SHP77 (cell line): ENCODE data around the gene AKR1D1.
"Not testable (repeated sequence)": the region's sequence is repeated elsewhere in the genome, so short reads cannot be mapped to it uniquely, and the experiment has no call there.

Experiments
- DNase-seq, 2 experiments: peaks; one replicate each; lab custom pipeline; 2025; lab: John Stamatoyannopoulos, UW

AKR1D1 gene

GRCh38 chr7:138076196-138076595, at the start of gene AKR1D1:
Gene AKR1D1, plus strand, starts transcription at chr7:138076459. Its CDS starts 60 bp downstream, at chr7:138076519.
- no peak for DNase-seq

- DNase-seq, result no peak
Observed at GRCh38 chr7:138027100-138027499, 49.2 kb upstream of the AKR1D1 start.

GRCh38 chr7:138029126-138029525, 47.1 kb upstream of the AKR1D1 start:
- DNase-seq, result no peak

- DNase-seq, result no peak
Observed at GRCh38 chr7:138029941-138030340, 46.3 kb upstream of the AKR1D1 start.

- DNase-seq, result no peak
Observed at GRCh38 chr7:138030679-138031351, 45.4 kb upstream of the AKR1D1 start.

GRCh38 chr7:138032186-138032585, 44.1 kb upstream of the AKR1D1 start:
- no peak for DNase-seq

GRCh38 chr7:138032770-138033169, 43.5 kb upstream of the AKR1D1 start:
- DNase-seq, result no peak

- no peak for DNase-seq
Observed at GRCh38 chr7:138033241-138033640, 43.0 kb upstream of the AKR1D1 start.

- DNase-seq, result no peak
Observed at GRCh38 chr7:138036135-138036534, 40.1 kb upstream of the AKR1D1 start.

- not testable (repeated sequence) for DNase-seq
Observed at GRCh38 chr7:138040063-138040462, 36.2 kb upstream of the AKR1D1 start.

- DNase-seq, result no peak
Observed at GRCh38 chr7:138044897-138045296, 31.4 kb upstream of the AKR1D1 start.

- no peak for DNase-seq
Observed at GRCh38 chr7:138047907-138048306, 28.4 kb upstream of the AKR1D1 start.

GRCh38 chr7:138049505-138050116, 26.6 kb upstream of the AKR1D1 start:
- DNase-seq, result no peak

- DNase-seq, result not testable (repeated sequence)
Observed at GRCh38 chr7:138051712-138052247, 24.5 kb upstream of the AKR1D1 start.

GRCh38 chr7:138052696-138053095, 23.6 kb upstream of the AKR1D1 start:
- DNase-seq, result no peak

- DNase-seq, result not testable (repeated sequence)
Observed at GRCh38 chr7:138055698-138056097, 20.6 kb upstream of the AKR1D1 start.

- no peak for DNase-seq
Observed at GRCh38 chr7:138063400-138063799, 12.9 kb upstream of the AKR1D1 start.

- DNase-seq, result no peak
Observed at GRCh38 chr7:138064856-138065357, 11.4 kb upstream of the AKR1D1 start.

GRCh38 chr7:138065827-138066226, 10.4 kb upstream of the AKR1D1 start:
- DNase-seq, result no peak

- DNase-seq, result no peak
Observed at GRCh38 chr7:138066954-138067394, 9.3 kb upstream of the AKR1D1 start.

- DNase-seq, result no peak
Observed at GRCh38 chr7:138067774-138068173, 8.5 kb upstream of the AKR1D1 start.

GRCh38 chr7:138070908-138071307, 5.4 kb upstream of the AKR1D1 start:
- no peak for DNase-seq

- DNase-seq, result no peak
Observed at GRCh38 chr7:138072726-138073125, 3.5 kb upstream of the AKR1D1 start.
